T-helper 17 cell (primary cell): ENCODE results near the gene DSG3. TPM values are rescaled to one million over a fixed set of nuclear protein-coding genes. Genes with fewer than 3 reads are reported as not detected.

Experiments
- ATAC-seq: fragments of 150-1000 bp; cut with Tn5 transposase; 2 replicates; pipeline ENCODE4 v1.10.0; 2021; ENCODE audit warnings: mild to moderate bottlenecking, moderate library complexity
- DNase-seq, 3 donors: peaks; one replicate each; pipeline versions ENCODE4 v3.0.0 to v3.0.0-alpha.2; 2020 to 2021
- H3K9me3 ChIP-seq: one replicate; pipeline ENCODE4 v1.7.0; 2013; ENCODE audit warnings: low read length, mild to moderate bottlenecking; ENCODE audit not compliant: control insufficient read depth, poor library complexity, severe bottlenecking
- H3K27ac Mint-ChIP-seq: one replicate; pipeline ENCODE4 v1.8.0; 2022; ENCODE audit warnings: mild to moderate bottlenecking, moderate library complexity, mixed read lengths
- H3K27me3 Mint-ChIP-seq: one replicate; pipeline ENCODE4 v1.8.0; 2022; ENCODE audit warnings: mixed read lengths
- H3K36me3 Mint-ChIP-seq: one replicate; pipeline ENCODE4 v1.8.0; 2022; ENCODE audit warnings: low read depth, mixed read lengths
- H3K4me1 Mint-ChIP-seq: one replicate; pipeline ENCODE4 v1.8.0; 2022; ENCODE audit warnings: mild to moderate bottlenecking, mixed read lengths
- H3K4me3 Mint-ChIP-seq: one replicate; pipeline ENCODE4 v1.8.0; 2022; ENCODE audit warnings: mild to moderate bottlenecking, moderate library complexity, mixed read lengths
- total RNA-seq, 4 donors: library from RNA in 2 of 4; stranded (reverse) in 2 of 4; gene quantifications; one replicate each; pipeline ENCODE4 v1.2.3 and lab custom pipeline; 2022 to 2026

The DSG3 gene
- total RNA-seq, 2 donors from 2014 or later, result not detected

DNA sequence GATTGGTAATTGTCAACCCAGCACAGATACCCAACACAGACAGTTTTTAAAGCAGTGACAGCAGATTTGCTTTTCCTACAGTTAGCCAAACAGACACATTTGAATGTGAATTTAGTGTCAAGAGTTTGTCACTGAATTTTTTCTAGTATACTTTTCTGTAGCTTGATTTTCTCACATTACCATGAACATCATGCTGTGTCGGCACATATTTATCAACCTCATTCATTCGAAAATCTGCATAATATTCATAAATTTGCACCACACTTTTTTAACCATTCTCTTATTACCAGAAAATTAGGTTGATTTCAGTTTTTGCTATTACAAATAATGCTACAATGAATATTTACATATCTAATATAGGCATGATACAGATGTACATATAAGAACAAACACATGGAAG lies 27.0 kb upstream of the DSG3 start:
- no peak for DNase-seq
- Mint-ChIP-seq H3K36me3 (no peaks in the 10 kb centered on the region), H3K27ac (no peak overlapping the region), H3K4me1 (no peaks in the 10 kb centered on the region), H3K27me3 (no peaks in the 10 kb centered on the region), H3K4me3 (no peak overlapping the region)
- ATAC-seq, result no peak
- no peaks in the 10 kb centered on the region for H3K9me3 ChIP-seq

DNA sequence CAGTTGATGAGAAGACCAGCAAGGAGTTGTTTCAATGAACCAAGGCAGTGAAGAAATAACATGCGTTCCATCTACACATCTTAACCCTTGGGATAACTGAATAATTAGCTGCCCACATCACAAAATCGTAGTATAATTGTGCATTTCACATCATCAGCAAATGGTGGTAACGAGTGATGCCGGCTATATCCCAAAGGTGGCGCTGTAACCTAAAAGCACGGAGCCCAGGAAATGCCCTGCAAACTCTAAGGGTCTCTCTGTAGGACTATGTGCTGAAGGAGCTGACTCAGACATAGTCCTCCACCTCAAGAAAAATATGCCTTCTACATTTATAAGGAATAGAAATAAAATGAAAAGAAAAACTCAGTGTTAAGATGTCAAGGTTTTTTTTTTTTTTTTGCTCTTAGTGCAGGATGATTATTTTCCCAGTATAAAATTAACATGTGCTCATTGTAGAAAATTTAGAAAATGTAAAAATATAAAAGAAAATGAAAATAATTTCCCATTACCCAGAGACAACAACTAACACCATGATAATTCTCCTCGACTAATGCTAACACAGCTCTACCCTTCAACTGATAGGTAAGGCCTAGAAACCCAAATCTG lies 23.1 kb upstream of the DSG3 start:
- DNase-seq (no peak), ATAC-seq (no peak)
- H3K4me3 Mint-ChIP-seq, result no peak overlapping the region
- H3K36me3 Mint-ChIP-seq, result no peaks in the 10 kb centered on the region
- no peaks in the 10 kb centered on the region for H3K4me1 Mint-ChIP-seq
- no peaks in the 10 kb centered on the region for H3K27me3 Mint-ChIP-seq
- H3K9me3 ChIP-seq, result no peaks in the 10 kb centered on the region
- no peak overlapping the region for H3K27ac Mint-ChIP-seq

DNA sequence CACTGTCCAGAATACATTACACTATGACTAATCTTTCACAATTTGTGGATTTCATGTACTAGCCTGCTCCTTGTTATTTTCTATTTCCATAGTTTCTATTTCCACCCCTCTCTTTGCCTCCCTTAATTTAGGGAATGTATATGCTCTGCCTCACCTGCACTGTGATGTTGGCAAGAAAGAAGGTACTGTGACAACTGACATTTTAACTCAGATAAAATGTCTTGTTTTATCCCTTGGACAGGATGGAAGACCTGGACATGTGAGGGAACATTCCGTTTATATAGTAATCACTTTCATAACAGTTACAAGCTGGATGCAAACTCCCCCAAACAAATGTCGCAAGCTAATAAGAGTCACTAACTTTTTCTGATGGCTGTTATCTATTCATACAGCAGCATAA lies 21.5 kb upstream of the DSG3 start:
- no peak overlapping the region for H3K27ac Mint-ChIP-seq
- H3K4me1 Mint-ChIP-seq, result no peaks in the 10 kb centered on the region
- ATAC-seq (no peak), DNase-seq (no peak)
- H3K9me3 ChIP-seq, result no peaks in the 10 kb centered on the region
- no peaks in the 10 kb centered on the region for H3K27me3 Mint-ChIP-seq
- H3K36me3 Mint-ChIP-seq, result no peaks in the 10 kb centered on the region
- no peak overlapping the region for H3K4me3 Mint-ChIP-seq

DNA sequence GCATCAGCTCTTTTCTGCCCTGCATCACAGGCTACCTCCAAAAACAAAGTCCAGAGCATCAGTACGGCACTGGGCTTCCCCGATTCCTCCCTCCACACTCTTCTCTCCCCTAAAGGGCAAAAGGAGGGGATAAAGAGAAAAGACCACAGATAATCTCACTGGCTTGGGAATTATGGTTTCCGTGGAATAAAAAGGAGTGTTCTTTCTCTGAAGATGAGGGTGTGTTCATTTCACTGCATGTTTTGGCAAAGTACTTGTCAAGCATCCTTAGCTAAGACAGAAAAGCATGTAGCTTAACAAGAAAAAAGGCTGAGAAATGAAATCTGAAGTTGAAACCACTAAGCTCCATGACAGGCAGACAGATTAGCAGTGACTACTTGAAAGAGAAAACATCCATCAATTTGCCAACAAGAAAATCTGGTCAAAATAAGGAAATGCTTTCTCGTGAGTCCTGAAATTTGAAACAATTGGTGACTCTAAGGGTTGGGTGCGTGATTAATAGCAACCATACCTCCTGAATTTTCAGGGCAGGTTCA lies 20.6 kb upstream of the DSG3 start:
- Mint-ChIP-seq H3K27me3 (no peaks in the 10 kb centered on the region), H3K36me3 (no peaks in the 10 kb centered on the region), H3K27ac (no peak overlapping the region), H3K4me1 (no peaks in the 10 kb centered on the region), H3K4me3 (no peak overlapping the region)
- DNase-seq (no peak), ATAC-seq (no peak)
- H3K9me3 ChIP-seq, result no peaks in the 10 kb centered on the region

DNA sequence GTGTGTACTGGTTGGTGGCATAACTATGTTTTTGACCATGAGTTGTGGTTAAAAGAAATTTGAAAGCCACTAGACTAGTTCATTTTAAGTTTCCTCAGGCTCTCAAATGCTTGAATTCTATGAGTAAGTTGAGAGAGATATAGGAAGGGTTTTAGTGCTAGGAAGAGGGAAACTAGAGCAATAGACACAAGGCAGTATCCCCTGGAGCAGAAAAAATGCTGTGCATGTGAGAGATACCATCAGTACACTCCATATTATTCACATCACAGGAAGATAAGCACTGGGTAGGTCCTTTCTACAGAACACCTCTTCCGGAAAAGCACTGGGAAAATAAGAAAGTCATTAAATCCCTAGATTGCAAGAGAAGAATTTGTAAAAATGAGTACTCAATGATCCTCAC lies 19.3 kb upstream of the DSG3 start:
- H3K36me3 Mint-ChIP-seq, result no peaks in the 10 kb centered on the region
- ATAC-seq (no peak), DNase-seq (no peak)
- H3K4me3 Mint-ChIP-seq, result no peak overlapping the region
- no peaks in the 10 kb centered on the region for H3K9me3 ChIP-seq
- no peak overlapping the region for H3K27ac Mint-ChIP-seq
- no peaks in the 10 kb centered on the region for H3K27me3 Mint-ChIP-seq
- no peaks in the 10 kb centered on the region for H3K4me1 Mint-ChIP-seq

DNA sequence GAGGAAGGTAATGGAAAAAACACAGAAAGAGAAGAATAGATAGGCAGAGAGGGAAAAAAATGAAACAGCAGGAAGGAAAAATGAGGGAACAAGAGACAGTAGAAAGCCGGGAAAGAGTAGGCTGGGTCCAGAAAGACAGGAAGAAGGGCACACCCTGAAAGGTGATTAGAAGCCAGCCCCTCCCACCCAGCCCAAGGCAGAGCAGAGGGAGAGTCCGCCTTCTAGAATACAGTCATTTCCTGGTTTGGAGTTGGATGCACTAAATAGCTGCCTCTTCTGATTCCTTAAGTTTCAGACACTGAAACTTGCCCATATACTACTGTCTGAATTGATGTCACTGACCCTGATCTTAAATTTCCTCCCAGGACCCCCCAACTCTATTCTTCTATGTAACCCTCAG lies 17.9 kb upstream of the DSG3 start:
- no peaks in the 10 kb centered on the region for H3K36me3 Mint-ChIP-seq
- no peaks in the 10 kb centered on the region for H3K27me3 Mint-ChIP-seq
- H3K4me3 Mint-ChIP-seq, result no peak overlapping the region
- ATAC-seq, result no peak
- no peak for DNase-seq
- no peaks in the 10 kb centered on the region for H3K9me3 ChIP-seq
- no peak overlapping the region for H3K27ac Mint-ChIP-seq
- no peaks in the 10 kb centered on the region for H3K4me1 Mint-ChIP-seq

DNA sequence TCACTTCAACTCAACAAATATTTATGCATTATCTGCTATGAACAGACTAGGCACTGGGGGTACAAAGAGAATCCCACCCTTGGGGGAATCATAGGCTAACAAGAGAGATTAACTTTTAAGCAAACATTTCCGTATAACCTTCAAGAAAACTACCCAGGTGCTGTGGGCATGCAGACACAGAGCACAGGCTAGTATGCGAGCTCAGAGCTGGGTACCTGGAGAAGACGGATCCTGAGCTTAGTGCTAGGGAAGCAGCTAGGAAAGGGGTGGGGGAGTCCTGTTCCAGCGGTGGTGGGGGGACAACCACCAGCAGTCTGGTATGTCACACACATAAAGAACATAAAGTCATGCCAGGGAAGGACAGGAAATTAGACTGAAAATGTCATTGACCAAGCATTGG lies 17.5 kb upstream of the DSG3 start:
- ATAC-seq (no peak), DNase-seq (no peak)
- no peaks in the 10 kb centered on the region for H3K27me3 Mint-ChIP-seq
- H3K4me3 Mint-ChIP-seq, result no peak overlapping the region
- no peaks in the 10 kb centered on the region for H3K9me3 ChIP-seq
- H3K4me1 Mint-ChIP-seq, result no peaks in the 10 kb centered on the region
- no peaks in the 10 kb centered on the region for H3K36me3 Mint-ChIP-seq
- H3K27ac Mint-ChIP-seq, result no peak overlapping the region

DNA sequence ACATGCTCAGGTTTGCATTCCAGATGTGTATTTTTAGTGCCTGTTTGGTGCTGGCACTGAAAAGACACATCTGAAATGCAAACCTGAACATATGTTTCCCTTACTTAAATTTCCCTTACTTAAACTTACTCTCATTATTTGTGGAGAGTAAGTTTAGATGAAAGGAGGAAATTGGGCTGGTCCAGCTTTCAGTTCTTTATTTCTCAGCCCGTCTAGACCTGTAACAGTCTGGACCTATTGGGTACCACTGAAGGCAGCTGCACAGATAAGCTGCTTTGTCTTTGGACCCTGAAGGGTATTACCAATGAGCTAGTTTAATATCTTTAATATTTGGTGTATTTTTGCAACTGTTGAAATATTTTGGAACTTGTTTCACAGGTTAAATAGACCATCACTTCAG lies 17.0 kb upstream of the DSG3 start:
- no peak for DNase-seq
- Mint-ChIP-seq H3K4me1 (no peaks in the 10 kb centered on the region), H3K4me3 (no peak overlapping the region), H3K27ac (no peak overlapping the region), H3K36me3 (no peaks in the 10 kb centered on the region), H3K27me3 (no peaks in the 10 kb centered on the region)
- no peak for ATAC-seq
- H3K9me3 ChIP-seq, result no peaks in the 10 kb centered on the region

DNA sequence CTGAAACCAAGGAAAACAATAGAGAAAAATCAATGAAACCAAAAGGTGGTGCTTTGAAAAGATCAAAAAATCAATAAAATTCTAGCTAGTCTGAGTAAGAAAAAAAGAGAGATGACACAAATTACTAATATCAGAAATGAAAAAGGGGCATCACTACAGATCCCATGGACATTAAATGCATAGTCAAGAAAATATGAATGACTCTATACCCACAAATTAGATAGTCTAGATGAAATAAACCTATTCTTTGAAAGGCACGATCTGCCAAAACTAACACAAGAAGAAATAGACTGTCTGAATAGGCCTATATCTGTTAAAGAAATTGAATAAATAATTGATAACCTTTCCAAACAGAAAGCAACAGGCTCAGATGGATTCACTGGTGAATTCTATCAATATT lies 15.2 kb upstream of the DSG3 start:
- Mint-ChIP-seq H3K27me3 (no peaks in the 10 kb centered on the region), H3K4me1 (no peaks in the 10 kb centered on the region), H3K36me3 (no peaks in the 10 kb centered on the region), H3K27ac (no peak overlapping the region), H3K4me3 (no peak overlapping the region)
- ATAC-seq, result no peak
- no peak for DNase-seq
- H3K9me3 ChIP-seq, result no peaks in the 10 kb centered on the region

DNA sequence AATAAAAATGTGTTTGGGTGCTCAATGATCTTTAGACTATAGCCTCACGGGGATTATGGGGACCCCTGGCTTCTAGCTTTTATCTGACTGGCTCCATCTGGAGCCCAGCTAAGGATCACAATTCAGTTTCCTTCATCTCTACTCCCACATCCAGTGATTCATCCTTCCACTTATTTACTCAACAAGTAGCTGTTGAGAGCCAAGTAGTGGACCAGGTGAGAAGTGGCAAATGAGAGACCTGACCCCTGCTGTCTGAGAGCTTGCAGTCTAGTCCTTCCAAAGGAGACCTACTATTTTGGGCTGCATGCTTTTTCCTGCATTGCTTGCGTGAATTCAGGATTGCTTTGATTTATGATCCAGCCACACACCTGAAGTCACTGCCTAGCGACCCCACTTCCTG lies 10.7 kb upstream of the DSG3 start:
- no peaks in the 10 kb centered on the region for H3K4me1 Mint-ChIP-seq
- H3K36me3 Mint-ChIP-seq, result no peaks in the 10 kb centered on the region
- no peak overlapping the region for H3K27ac Mint-ChIP-seq
- DNase-seq (no peak), ATAC-seq (no peak)
- H3K27me3 Mint-ChIP-seq, result peaks cover 4% of the 10 kb centered on the region
- no peak overlapping the region for H3K4me3 Mint-ChIP-seq
- H3K9me3 ChIP-seq, result no peaks in the 10 kb centered on the region

DNA sequence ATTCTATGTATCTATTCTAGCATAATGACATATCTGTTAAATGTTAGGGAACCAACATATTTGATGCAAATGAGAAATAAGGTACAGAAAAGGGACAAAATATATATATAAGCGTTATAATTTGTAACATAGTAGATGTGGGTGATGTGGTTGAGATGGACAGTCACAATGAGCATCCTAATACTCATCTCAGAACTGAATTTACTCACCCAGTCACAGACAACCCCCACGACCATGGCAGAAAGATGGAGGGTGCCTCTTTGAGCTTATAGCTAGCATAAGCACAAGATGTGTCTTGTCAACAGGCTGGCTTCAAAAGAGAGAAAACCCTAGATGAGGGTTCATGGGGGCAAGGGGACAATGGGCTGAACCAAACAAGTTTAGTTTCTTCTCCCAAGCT lies 9.1 kb upstream of the DSG3 start:
- H3K27ac Mint-ChIP-seq, result no peak overlapping the region
- no peaks in the 10 kb centered on the region for H3K9me3 ChIP-seq
- DNase-seq (no peak), ATAC-seq (no peak)
- no peaks in the 10 kb centered on the region for H3K36me3 Mint-ChIP-seq
- no peak overlapping the region for H3K4me3 Mint-ChIP-seq
- no peaks in the 10 kb centered on the region for H3K4me1 Mint-ChIP-seq
- H3K27me3 Mint-ChIP-seq, result peaks cover 4% of the 10 kb centered on the region

DNA sequence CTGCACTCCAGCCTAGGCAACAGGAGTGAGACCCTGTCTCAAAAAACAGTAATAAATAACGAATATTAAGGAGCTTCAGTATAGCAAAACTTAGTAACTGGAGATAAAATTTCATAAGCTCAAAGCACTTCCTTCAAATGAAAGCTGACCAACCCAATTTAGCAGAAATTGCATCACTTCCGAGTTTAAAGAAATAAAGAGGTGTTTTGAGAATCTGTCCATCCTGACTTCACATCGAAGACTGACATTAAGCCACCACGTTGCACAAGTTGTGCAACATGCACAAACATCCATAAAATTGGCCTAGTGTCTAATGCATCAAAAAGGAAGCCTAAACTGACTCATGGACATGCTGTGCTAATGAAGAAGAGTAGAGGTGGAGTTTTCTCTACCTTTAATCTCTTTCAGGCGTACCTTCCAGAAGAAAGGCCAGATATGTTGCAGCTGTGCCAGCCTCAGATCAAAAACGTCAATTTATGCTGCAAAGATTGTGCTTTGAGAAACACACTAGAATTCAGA lies 7.7 kb upstream of the DSG3 start:
- ATAC-seq (no peak), DNase-seq (no peak)
- H3K4me3 Mint-ChIP-seq, result no peak overlapping the region
- H3K27ac Mint-ChIP-seq, result no peak overlapping the region
- H3K36me3 Mint-ChIP-seq, result no peaks in the 10 kb centered on the region
- H3K9me3 ChIP-seq, result no peaks in the 10 kb centered on the region
- H3K4me1 Mint-ChIP-seq, result no peaks in the 10 kb centered on the region
- peaks cover 4% of the 10 kb centered on the region for H3K27me3 Mint-ChIP-seq

DNA sequence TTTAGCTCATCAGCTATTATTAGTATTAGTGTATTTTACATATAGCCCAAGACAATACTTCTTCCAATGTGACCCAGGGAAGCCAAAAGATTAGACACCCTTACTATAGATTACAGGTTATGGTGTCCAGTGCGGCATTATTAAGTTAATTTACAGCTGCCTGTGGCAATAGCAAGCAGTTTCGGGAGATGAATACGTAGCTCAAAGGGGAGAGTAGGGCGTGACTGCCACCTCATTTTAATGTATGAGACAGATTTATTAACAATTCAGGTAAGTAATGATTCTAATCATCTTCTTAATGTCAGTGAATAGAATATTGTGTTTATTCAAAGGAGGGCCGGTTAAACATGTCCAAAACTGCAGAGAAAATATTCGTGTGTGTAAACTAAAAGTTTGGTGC lies 6.8 kb upstream of the DSG3 start:
- Mint-ChIP-seq H3K27me3 (peaks cover 4% of the 10 kb centered on the region), H3K4me3 (no peak overlapping the region), H3K36me3 (no peaks in the 10 kb centered on the region), H3K4me1 (no peaks in the 10 kb centered on the region), H3K27ac (no peak overlapping the region)
- no peak for ATAC-seq
- H3K9me3 ChIP-seq, result no peaks in the 10 kb centered on the region
- DNase-seq, result no peak

DNA sequence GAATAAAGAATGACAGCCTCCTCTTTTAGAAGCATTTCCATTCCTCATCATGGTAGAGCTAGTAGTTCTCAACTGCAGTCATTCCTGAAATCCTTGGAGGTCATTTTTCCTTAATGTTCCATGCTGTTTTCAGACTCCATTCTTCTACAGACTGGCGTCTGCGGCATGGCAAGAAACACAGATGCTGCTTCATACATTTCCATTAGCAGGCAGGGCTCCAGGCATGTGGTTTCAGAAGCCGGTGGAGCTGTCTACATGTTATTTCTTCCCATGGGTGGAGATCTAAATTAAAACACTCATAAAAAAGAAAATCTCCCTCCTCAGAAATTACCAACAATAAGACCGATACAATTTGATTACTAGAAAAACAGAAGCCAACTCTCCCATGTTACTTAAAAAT lies 6.0 kb upstream of the DSG3 start:
- Mint-ChIP-seq H3K36me3 (no peaks in the 10 kb centered on the region), H3K27me3 (peaks cover 4% of the 10 kb centered on the region), H3K4me3 (no peak overlapping the region), H3K4me1 (no peaks in the 10 kb centered on the region), H3K27ac (no peak overlapping the region)
- DNase-seq (no peak), ATAC-seq (no peak)
- no peaks in the 10 kb centered on the region for H3K9me3 ChIP-seq
